ENCODE data around the gene LSR. TPM values are rescaled to one million over a fixed set of nuclear protein-coding genes. Genes with fewer than 3 reads are reported as not detected.

Gene LSR
- total RNA-seq (40.1 and 63.6 TPM in 2 replicates), polyA plus RNA-seq (77.0 and 91.9 TPM in 2 replicates)

- no peak for TF ChIP-seq CTCF (IDR thresholded peaks at IDR 0.05; ENCODE audit: low read depth, low read length)
- no peaks in the 10 kb centered on the region for H3K9me3 ChIP-seq (ENCODE audit: low read depth)
- H3K36me3 ChIP-seq: peaks cover 7% of the 10 kb centered on the region
- peak in 1 of 2 donors; percentile 96 for DNase-seq (ENCODE audit: low read depth in 1 of 2, low spot score in 1 of 2)
- H3K27me3 ChIP-seq: no peaks in the 10 kb centered on the region
- peaks cover 3% of the 10 kb centered on the region for H3K4me1 ChIP-seq (ENCODE audit: low read depth)
- peak within 1 kb of the TSS; percentile 99 for H3K27ac ChIP-seq
- H3K4me3 ChIP-seq: peak within 1 kb of the TSS; percentile 81
Observed at GRCh38 chr19:35248310-35249145, at the start of gene LSR. Gene LSR, plus strand, starts transcription at chr19:35249002. Its CDS starts 21 bp downstream, at chr19:35249023.

GRCh38 chr19:35199481-35199880 lies 49.3 kb upstream of the LSR start:
- H3K27me3 ChIP-seq: no peaks in the 10 kb centered on the region
- no peaks in the 10 kb centered on the region for H3K9me3 ChIP-seq (ENCODE audit: low read depth)
- H3K4me1 ChIP-seq (ENCODE audit: low read depth): peaks cover 15% of the 10 kb centered on the region
- TF ChIP-seq CTCF (IDR thresholded peaks at IDR 0.05; ENCODE audit: low read depth, low read length): no peak
- no peak overlapping the region for H3K27ac ChIP-seq
- no peaks in the 10 kb centered on the region for H3K36me3 ChIP-seq
- no peak overlapping the region for H3K4me3 ChIP-seq
- DNase-seq (ENCODE audit: low read depth in 1 of 2, low spot score in 1 of 2): no peak

GRCh38 chr19:35202722-35203688 lies 45.8 kb upstream of the LSR start:
- Histone ChIP-seq H3K9me3 (ENCODE audit: low read depth) (no peaks in the 10 kb centered on the region), H3K4me3 (no peak overlapping the region), H3K36me3 (no peaks in the 10 kb centered on the region), H3K27me3 (no peaks in the 10 kb centered on the region), H3K27ac (peak overlapping the region; percentile 52), H3K4me1 (ENCODE audit: low read depth) (peaks cover 15% of the 10 kb centered on the region)
- TF ChIP-seq CTCF (IDR thresholded peaks at IDR 0.05; ENCODE audit: low read depth, low read length): no peak
- peak in 1 of 2 donors; percentile 35 for DNase-seq (ENCODE audit: low read depth in 1 of 2, low spot score in 1 of 2)

- TF ChIP-seq CTCF (IDR thresholded peaks at IDR 0.05; ENCODE audit: low read depth, low read length): no peak
- H3K27ac ChIP-seq: no peak overlapping the region
- H3K9me3 ChIP-seq (ENCODE audit: low read depth): no peaks in the 10 kb centered on the region
- no peaks in the 10 kb centered on the region for H3K27me3 ChIP-seq
- H3K4me3 ChIP-seq: no peak overlapping the region
- peaks cover 15% of the 10 kb centered on the region for H3K4me1 ChIP-seq (ENCODE audit: low read depth)
- no peak for DNase-seq (ENCODE audit: low read depth in 1 of 2, low spot score in 1 of 2)
- H3K36me3 ChIP-seq: no peaks in the 10 kb centered on the region
Observed at GRCh38 chr19:35204799-35205732, 43.7 kb upstream of the LSR start.

Data from cardiac muscle cell (in vitro differentiated cells and primary cell).